Inflammatory macrophage treated with lipopolysaccharide for 1 hour (primary cell): Measurements from ENCODE around the gene LIMK1.
"Not testable (repeated sequence)": the region's sequence is repeated elsewhere in the genome, so short reads cannot be mapped to it uniquely, and the experiment has no call there.

Experiments
- DNase-seq, 2 donors: peaks; one replicate each; pipeline ENCODE4 v3.0.0-alpha.2; 2020 to 2022

The LIMK1 gene

DNA sequence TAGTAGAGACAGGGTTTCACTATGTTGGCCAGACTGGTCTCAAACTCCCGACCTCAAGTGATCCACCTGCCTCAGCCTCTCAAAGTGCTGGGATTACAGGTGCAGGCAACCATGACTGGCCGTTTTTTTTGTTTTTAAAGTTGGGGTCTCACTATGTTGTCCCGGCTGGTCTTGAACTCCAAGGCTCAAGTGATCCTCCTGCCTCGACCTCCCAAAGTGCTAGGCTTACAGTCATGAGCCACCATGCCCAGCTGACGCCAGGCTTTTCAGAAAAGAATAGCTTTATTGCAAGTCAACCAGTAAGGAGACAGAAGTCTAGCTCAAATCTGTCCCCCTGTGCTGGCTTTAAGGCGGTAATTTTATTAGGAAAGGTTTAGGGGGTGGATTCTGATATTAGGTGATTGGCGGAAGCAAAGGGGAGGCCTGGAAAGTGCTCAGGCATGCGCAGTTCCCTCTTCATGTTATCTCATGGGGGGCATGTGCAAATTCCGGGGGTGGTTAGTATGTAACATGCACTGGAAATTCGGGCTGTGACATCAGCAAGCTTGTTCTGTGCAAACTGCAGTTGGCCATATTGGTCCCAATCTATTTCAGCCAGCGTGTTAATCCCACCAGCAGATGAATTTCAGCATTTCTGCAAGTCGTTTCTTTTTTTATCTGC is 42.7 kb downstream of the LIMK1 start:
- DNase-seq: peak in 1 of 2 donors; percentile 12

- no peak for DNase-seq
Measured at GRCh38 chr7:74129887-74130286, 46.3 kb downstream of the LIMK1 start.

GRCh38 chr7:74130518-74130917 is 46.9 kb downstream of the LIMK1 start:
- no peak for DNase-seq

GRCh38 chr7:74134117-74134620 is 50.6 kb downstream of the LIMK1 start:
- DNase-seq: peak; percentile 94 to 100

DNA sequence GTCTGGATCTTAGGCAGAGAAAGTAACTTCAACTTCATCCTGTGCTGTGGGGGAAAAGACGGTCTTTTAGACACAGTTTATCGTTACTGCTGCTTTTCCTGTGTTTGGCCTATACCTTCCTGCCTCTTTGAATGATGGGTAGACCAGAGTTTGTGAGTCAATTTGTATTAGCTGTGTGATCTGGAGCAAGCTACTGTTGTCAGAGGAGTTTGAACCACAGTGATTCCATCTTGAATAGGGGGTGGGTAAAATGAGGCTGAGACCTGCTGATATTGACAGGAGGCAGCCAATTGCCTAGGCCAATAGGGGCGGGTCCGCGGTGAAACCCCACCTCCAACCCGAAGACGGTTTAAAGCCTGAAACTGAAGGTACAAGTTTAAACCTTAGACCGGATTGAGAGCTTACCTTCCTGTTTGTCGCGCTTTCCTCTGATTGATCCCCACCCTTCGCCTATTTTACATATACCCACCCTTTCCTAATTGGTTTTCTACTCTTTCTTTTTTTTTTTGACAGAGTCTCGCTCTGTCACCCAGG is 54.8 kb downstream of the LIMK1 start:
- DNase-seq: no peak

DNA sequence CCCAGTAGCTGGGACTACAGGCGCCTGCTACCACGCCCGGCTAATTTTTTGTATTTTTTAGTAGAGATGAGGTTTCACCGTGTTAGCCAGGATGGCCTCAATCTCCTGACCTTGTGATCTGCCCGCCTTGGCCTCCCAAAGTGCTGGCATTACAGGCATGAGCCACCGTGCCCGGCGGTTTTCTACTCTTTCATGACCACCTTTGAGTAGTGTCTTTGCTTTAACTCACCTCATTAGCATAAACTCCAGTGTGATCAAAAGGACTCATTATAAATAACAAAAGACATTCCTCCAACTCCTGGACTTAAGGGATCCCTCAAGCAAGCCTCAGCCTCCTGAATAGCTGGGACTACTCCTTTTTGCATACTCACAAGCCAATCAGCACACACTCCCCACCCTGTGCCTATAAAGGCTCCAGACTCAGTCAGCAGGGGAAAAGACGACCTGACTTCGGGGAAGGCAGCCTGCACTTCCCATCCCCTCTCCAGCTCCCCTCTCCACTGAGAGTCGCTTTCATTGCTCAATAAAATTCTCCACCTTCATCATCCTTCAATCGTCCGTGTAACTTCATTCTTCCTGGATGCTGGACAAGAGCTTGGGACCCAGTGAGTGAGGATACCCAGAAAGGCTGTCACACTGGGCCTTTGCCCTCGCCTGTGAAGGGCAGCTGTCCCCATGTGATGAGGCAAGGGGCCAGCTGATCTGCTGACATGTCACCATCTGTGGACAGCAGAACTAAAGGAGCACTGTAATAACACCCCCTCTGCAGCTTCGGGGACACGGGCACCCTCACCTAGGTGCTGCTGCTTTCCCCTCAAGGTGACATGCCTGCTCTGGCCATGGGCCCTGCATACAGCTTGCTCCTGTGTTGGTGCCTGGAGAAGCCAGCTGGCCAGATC is 55.6 kb downstream of the LIMK1 start:
- DNase-seq: no peak

DNA sequence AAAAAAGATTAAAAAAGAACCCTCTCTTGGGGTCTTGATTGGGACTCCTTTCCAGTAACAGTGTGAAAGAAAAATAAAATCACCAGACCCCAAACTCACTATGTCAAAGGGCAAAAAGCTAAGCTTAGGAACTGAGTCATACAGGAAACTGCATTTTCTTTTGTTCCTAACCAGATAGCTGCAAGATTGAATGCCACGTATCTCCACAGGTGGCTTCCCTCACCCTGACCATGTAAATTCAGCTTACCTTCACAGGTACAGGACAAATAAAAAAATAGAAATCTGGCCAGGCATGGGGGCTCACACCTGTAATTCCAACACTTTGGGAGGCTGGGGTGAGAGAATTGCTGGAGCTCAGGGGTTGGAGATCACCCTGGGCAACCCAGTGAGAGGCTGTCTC is 58.1 kb downstream of the LIMK1 start:
- DNase-seq: no peak

DNA sequence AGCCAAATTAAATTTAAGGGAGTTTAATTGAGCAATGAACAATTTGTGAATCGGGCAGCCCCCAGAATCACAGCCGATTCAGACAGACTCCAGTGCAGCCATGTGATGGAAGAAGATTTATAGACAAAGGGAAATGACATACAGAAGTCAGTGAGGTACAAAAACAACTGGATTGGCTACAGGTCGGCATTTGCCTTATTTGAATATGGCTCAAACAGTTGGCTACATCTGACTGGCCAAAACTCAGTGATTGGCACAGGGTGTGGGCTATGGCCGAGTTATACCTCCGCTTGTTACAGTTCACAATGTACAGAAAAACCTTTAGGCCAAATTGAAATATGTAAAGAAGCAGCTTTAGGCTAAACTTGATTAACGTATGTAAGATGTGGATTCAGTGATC is 59.8 kb downstream of the LIMK1 start:
- DNase-seq: no peak

- no peak for DNase-seq
Measured at GRCh38 chr7:74148491-74148890, 64.9 kb downstream of the LIMK1 start.

- DNase-seq: no peak
Measured at GRCh38 chr7:74149071-74149470, 65.5 kb downstream of the LIMK1 start.

DNA sequence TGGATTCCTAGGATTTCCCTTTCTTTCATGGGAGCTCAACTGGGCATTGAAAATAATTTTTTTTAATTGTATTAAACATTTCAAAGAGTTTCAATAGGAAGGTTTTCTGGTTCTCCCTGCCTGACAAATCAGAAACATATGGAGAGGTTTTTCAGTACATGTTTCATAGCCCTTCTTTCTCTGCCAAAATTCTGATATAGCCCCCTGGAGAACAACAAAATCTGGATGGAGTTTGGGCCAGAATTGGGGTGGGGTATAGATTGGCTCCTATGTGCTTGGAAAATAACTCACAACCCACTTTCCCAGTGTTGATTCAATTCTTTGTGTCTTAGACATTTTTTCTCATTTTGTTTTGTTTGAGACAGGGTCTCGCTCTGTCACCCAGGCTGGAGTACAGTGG is 66.0 kb downstream of the LIMK1 start:
- no peak for DNase-seq

- no peak for DNase-seq
Measured at GRCh38 chr7:74153736-74154135, 70.1 kb downstream of the LIMK1 start.

DNA sequence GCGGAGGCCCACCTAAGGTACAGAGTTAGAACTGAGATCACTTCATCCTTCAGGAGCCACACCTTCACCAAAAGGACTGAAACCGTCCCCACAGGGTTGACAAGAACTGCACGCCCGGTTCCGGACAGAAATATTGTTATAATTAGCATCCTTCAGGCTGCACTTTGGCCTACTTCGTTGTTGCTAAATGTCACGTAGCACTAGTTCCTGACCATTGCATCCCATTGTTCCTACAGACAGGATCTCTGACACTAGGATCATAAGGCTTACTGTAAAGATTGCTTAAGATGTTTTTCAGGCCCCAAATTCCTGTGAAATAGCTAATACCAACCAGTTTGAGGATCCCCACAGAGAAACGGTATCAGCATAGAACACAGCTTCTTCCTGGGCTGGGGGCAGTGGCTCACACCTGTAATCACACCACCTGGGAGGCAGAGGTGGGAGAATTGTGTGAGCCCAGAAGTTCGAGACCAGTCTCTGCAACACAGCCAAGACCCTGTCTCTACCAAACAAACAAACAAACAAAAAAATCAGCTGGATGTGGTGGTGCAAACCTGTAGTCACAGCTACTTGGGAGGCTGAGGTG is 72.3 kb downstream of the LIMK1 start:
- no peak for DNase-seq

- no peak for DNase-seq
Measured at GRCh38 chr7:74157605-74158004, 74.0 kb downstream of the LIMK1 start.

GRCh38 chr7:74164985-74165456 is 81.4 kb downstream of the LIMK1 start:
- DNase-seq: no peak

DNA sequence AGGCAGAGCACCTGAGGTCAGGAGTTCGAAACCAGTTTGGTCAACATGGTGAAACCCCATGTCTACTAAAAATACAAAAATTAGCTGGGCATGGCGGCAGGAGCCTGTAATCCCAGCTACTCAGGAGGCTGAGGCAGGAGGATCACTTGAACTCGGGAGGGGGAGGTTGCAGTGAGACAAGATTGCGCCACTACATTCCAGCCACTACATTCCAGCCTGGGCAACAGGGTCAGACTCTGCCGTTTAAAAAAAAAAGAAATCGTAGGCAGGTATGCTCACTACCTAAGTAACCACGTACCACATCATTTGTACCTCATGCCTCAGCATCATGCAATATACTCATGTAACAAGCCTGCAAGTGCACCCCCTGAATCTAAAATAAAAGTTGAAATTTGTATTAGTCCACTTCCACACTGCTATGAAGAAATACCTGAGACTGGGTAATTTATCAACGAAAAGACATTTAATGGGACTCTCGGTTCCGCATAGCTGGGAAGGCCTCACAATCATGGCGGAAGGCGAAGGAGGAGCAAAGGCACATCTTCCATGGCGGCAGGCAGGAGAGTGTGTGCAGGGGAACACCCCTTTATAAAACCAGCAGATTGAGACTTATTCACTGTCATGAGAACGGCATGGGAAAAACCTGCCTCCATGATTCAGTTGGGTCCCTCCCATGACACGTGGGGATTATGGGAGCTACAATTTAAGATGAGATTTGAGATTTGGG is 82.4 kb downstream of the LIMK1 start:
- DNase-seq: no peak

DNA sequence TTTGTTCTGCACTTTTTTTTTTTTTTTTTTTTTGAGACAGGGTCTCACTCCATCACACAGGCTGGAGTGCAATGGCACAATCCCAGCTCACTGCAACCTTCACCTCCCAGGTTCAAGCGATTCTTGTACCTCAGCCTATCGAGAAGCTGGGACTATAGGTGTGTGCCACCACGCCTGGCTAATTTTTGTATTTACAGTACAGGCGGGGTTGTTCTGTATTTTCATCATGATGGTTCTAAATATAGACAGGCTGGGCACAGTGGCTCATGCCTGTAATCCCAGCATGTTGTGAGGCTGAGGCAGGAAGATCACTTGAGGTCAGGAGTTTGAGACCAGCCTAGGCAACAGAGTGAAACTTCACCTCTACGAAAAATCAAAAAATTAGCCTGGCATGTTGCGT is 83.7 kb downstream of the LIMK1 start:
- DNase-seq: not testable (repeated sequence)
